Neural progenitor cell (in vitro differentiated cells): ENCODE measurements around the gene FLVCR2.

ENCODE experiments used
- EZH2 ChIP-seq: fragments of 200-600 bp; sonication (generic); IDR thresholded peaks from 2 replicates; pipeline ENCODE4 v1.6.1; 2017; ENCODE audit warnings: antibody characterized with exemption, mild to moderate bottlenecking, moderate library complexity
- EZH2phosphoT487 ChIP-seq: fragments of 200-600 bp; sonication (generic); IDR thresholded peaks from 2 replicates; pipeline ENCODE4 v1.6.1; 2017; ENCODE audit warnings: antibody characterized with exemption
- TF ChIP-seq, protein P1 (sequence below): fragments of 200-600 bp; sonication (generic); IDR thresholded peaks from 2 replicates; pipeline ENCODE4 v1.5.1; 2017; ENCODE audit warnings: antibody characterized with exemption, mild to moderate bottlenecking

DNA sequence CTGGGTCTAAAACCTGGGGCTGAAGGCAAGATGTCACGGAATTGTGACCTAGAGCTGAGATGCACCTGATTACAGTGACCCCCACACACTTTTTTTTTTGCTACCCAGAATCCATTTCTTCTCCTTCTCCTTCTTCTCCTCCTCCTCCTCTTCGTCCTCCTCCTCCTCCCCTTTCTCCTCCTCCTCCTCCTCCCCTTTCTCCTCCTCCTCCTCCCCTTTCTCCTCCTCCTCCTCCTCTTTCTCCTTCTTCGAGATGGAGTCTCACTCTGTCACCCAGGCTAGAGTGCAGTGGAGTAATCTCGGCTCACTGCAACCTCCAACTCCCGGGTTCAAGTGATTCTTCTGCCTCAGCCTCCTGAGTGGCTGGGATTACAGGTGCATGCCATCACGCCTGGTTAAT lies 19.4 kb upstream of the FLVCR2 start:
- TF ChIP-seq, protein P1, sequence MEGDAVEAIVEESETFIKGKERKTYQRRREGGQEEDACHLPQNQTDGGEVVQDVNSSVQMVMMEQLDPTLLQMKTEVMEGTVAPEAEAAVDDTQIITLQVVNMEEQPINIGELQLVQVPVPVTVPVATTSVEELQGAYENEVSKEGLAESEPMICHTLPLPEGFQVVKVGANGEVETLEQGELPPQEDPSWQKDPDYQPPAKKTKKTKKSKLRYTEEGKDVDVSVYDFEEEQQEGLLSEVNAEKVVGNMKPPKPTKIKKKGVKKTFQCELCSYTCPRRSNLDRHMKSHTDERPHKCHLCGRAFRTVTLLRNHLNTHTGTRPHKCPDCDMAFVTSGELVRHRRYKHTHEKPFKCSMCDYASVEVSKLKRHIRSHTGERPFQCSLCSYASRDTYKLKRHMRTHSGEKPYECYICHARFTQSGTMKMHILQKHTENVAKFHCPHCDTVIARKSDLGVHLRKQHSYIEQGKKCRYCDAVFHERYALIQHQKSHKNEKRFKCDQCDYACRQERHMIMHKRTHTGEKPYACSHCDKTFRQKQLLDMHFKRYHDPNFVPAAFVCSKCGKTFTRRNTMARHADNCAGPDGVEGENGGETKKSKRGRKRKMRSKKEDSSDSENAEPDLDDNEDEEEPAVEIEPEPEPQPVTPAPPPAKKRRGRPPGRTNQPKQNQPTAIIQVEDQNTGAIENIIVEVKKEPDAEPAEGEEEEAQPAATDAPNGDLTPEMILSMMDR = no peak
- no peak for TF ChIP-seq EZH2phosphoT487
- no peak for TF ChIP-seq EZH2
